Neural progenitor cell (in vitro differentiated cells): ENCODE data around the gene JUND. TPM values are rescaled to one million over a fixed set of nuclear protein-coding genes. Genes with fewer than 3 reads are reported as not detected.
A peak's percentile ranks its signal among the peaks of the same experiment; 100 is the strongest.

Source experiments
- DNase-seq: peaks from one replicate; pipeline ENCODE4 v3.0.0-alpha.2; 2016; ENCODE audit warnings: low spot score
- H2AFZ ChIP-seq: fragments of 200-600 bp; sonication (generic); replicated peaks from 2 replicates; pipeline ENCODE4 v1.6.1; 2016; ENCODE audit warnings: antibody characterized with exemption
- H3F3A ChIP-seq: fragments of 200-600 bp; sonication (generic); 2 replicates; pipeline ENCODE4 v1.6.1; 2016; ENCODE audit warnings: antibody characterized with exemption, low read depth
- H3K27ac ChIP-seq: fragments of 200-600 bp; sonication (generic); 2 replicates; pipeline ENCODE4 v1.5.1; 2016; ENCODE audit warnings: mild to moderate bottlenecking
- H3K27me3 ChIP-seq: fragments of 200-600 bp; sonication (generic); 2 replicates; pipeline ENCODE4 v1.6.1; 2016; ENCODE audit warnings: mild to moderate bottlenecking, moderate library complexity
- H3K36me3 ChIP-seq: fragments of 200-600 bp; sonication (generic); 2 replicates; pipeline ENCODE4 v1.5.1; 2016
- H3K4me1 ChIP-seq: fragments of 200-600 bp; sonication (generic); 2 replicates; pipeline ENCODE4 v1.6.1; 2016; ENCODE audit warnings: mixed run types
- H3K4me2 ChIP-seq: fragments of 200-600 bp; sonication (generic); 2 replicates; pipeline ENCODE4 v1.6.1; 2016
- H3K4me3 ChIP-seq: fragments of 200-600 bp; sonication (generic); 2 replicates; pipeline ENCODE4 v1.5.1; 2016
- H3K79me2 ChIP-seq: fragments of 200-600 bp; sonication (generic); 2 replicates; pipeline ENCODE4 v1.6.1; 2016; ENCODE audit warnings: low read depth
- H3K9ac ChIP-seq: fragments of 200-600 bp; sonication (generic); 2 replicates; pipeline ENCODE4 v1.6.1; 2016
- H3K9me3 ChIP-seq: fragments of 200-600 bp; sonication (generic); 2 replicates; pipeline ENCODE4 v1.5.1; 2016; ENCODE audit warnings: low read depth
- H4K20me1 ChIP-seq: fragments of 200-600 bp; sonication (generic); 2 replicates; pipeline ENCODE4 v1.6.1; 2016; ENCODE audit warnings: low read depth
- H3K27ac Mint-ChIP-seq: 3 replicates; pipeline ENCODE4 v1.8.0; 2021; ENCODE audit warnings: mixed read lengths
- H3K27me3 Mint-ChIP-seq: 2 replicates; pipeline ENCODE4 v1.8.0; 2022; ENCODE audit warnings: low read depth, mild to moderate bottlenecking, inconsistent platforms, moderate library complexity, mixed read lengths; ENCODE audit not compliant: insufficient read depth
- H3K36me3 Mint-ChIP-seq: 3 replicates; pipeline ENCODE4 v1.8.0; 2021; ENCODE audit warnings: mixed read lengths
- H3K4me1 Mint-ChIP-seq: 3 replicates; pipeline ENCODE4 v1.8.0; 2021; ENCODE audit warnings: mixed read lengths
- H3K4me3 Mint-ChIP-seq: 3 replicates; pipeline ENCODE4 v1.8.0; 2021; ENCODE audit warnings: mild to moderate bottlenecking, moderate library complexity, mixed read lengths
- H3K9me3 Mint-ChIP-seq: 3 replicates; pipeline ENCODE4 v1.8.0; 2020; ENCODE audit warnings: mixed read lengths
- EZH2 ChIP-seq: fragments of 200-600 bp; sonication (generic); IDR thresholded peaks from 2 replicates; pipeline ENCODE4 v1.6.1; 2017; ENCODE audit warnings: antibody characterized with exemption, mild to moderate bottlenecking, moderate library complexity
- EZH2phosphoT487 ChIP-seq: fragments of 200-600 bp; sonication (generic); IDR thresholded peaks from 2 replicates; pipeline ENCODE4 v1.6.1; 2017; ENCODE audit warnings: antibody characterized with exemption
- total RNA-seq: library from RNA; depleted of rRNA; stranded (reverse); fragments of >200 nt; gene quantifications from 2 replicates; pipeline ENCODE4 v1.2.3, GENCODE V29; 2015; ENCODE audit warnings: low replicate concordance
- TF ChIP-seq, protein P1 (sequence below): fragments of 200-600 bp; sonication (generic); IDR thresholded peaks from 2 replicates; pipeline ENCODE4 v1.5.1; 2017; ENCODE audit warnings: antibody characterized with exemption, mild to moderate bottlenecking

Gene JUND
- total RNA-seq, 1 donor from 2014 or later, result 51.7 TPM

DNA sequence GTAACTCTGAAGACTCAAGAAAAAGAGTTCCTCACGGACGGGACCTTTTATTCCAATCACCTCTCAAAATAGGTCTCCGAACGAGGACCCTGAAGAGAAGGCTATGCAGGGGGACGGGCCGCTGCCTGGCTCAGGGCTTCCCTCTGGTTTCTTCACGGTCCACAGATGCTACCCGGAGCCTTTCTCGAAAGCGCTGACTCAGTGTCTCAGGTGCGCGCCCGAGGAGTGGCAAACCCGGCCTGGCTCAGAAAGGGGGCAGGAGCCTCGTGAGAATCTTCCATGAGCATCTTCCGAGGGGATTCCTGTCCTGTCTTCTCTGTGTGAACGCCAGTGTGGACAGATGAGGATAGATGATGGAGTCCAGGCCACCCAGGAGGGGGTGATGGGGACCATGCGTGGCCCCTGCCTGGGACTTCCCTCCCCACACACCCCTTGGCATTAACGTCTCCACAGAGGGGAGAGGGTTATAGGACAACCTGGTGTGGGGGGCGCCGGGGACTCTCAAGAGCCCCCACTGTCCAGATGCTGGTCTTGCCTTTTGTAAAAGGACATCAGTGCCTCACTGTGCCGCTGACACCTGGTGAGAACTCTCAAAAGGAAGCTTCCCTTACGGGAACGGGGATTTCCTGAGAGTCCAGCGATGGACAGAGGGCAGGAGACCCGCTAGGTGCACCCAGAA, 24.9 kb upstream of the JUND start:
- peak overlapping the region; percentile 6 for H3K27ac ChIP-seq

DNA sequence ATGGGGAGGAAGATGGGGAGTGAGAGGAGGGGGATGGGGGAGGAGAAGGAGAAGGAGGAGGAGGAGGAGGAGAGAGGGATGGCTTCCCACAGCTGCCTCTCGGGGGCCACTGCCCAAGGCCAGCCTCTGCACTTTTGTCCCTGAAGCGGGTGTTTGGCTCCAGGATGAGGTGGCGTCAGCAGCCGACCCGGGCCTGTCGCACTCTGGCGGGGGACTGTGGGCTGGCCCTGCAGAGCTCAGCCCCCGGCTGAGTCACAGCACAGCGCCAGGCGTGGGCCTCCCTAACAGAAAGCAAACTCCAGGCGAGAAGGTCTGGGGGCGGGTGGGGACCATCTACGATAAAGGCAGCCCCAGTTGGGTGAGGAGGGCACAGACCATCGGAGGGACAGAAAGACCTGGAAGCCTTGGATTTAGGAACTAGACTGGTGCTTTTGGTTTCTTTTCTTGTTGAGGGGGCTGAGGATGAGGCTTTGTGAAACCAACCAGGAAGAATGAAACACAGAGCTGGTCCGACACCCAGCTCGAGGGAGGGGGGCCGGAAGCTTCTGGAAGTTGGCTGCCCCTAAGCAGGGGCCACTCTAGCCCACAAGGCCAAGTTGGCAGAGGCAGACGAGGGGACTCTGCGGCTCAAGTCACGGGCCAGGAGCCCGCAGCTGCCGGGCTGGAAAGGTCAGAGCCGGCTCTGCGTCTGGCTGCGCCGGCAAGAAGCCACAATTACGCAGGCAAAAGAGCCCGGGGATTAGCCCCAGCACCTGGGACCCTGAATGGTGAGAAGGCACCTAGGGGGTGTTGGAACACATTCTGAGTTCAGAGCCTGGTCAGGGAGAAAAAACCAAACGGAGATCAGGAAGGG, 23.3 kb upstream of the JUND start:
- Histone ChIP-seq H3K36me3 (no peaks in the 10 kb centered on the region), H3F3A (peaks cover 47% of the 10 kb centered on the region), H3K79me2 (no peaks in the 10 kb centered on the region), H4K20me1 (peaks cover 13% of the 10 kb centered on the region), H3K27me3 (no peaks in the 10 kb centered on the region), H3K4me3 (peak overlapping the region; percentile 24), H3K27ac (peak overlapping the region; percentile 59), H3K9ac (no peak overlapping the region), H2AFZ (no peak overlapping the region), H3K9me3 (no peaks in the 10 kb centered on the region), H3K4me1 (peaks cover 21% of the 10 kb centered on the region), H3K4me2 (peak overlapping the region; percentile 72)
- H3K36me3 Mint-ChIP-seq, result peaks cover 8% of the 10 kb centered on the region
- peak; percentile 76 for DNase-seq
- H3K9me3 Mint-ChIP-seq, result no peaks in the 10 kb centered on the region
- TF ChIP-seq, protein P1, sequence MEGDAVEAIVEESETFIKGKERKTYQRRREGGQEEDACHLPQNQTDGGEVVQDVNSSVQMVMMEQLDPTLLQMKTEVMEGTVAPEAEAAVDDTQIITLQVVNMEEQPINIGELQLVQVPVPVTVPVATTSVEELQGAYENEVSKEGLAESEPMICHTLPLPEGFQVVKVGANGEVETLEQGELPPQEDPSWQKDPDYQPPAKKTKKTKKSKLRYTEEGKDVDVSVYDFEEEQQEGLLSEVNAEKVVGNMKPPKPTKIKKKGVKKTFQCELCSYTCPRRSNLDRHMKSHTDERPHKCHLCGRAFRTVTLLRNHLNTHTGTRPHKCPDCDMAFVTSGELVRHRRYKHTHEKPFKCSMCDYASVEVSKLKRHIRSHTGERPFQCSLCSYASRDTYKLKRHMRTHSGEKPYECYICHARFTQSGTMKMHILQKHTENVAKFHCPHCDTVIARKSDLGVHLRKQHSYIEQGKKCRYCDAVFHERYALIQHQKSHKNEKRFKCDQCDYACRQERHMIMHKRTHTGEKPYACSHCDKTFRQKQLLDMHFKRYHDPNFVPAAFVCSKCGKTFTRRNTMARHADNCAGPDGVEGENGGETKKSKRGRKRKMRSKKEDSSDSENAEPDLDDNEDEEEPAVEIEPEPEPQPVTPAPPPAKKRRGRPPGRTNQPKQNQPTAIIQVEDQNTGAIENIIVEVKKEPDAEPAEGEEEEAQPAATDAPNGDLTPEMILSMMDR, result no peak
- TF ChIP-seq EZH2phosphoT487, result no peak
- no peak for TF ChIP-seq EZH2
- peak overlapping the region; percentile 81 for H3K4me3 Mint-ChIP-seq
- H3K27ac Mint-ChIP-seq, result peak overlapping the region; percentile 99
- peaks cover 2% of the 10 kb centered on the region for H3K27me3 Mint-ChIP-seq
- peaks cover 28% of the 10 kb centered on the region for H3K4me1 Mint-ChIP-seq

More for the DNA sequence above, 24.9 kb upstream of the JUND start:
- Mint-ChIP-seq H3K27me3 (no peaks in the 10 kb centered on the region), H3K27ac (no peak overlapping the region), H3K4me1 (peaks cover 28% of the 10 kb centered on the region), H3K36me3 (peaks cover 8% of the 10 kb centered on the region), H3K9me3 (no peaks in the 10 kb centered on the region), H3K4me3 (peak overlapping the region; percentile 64)
- Histone ChIP-seq H2AFZ (no peak overlapping the region), H3K79me2 (no peaks in the 10 kb centered on the region), H4K20me1 (peaks cover 21% of the 10 kb centered on the region), H3F3A (peaks cover 46% of the 10 kb centered on the region), H3K36me3 (no peaks in the 10 kb centered on the region), H3K4me1 (peaks cover 21% of the 10 kb centered on the region), H3K9ac (no peak overlapping the region), H3K4me3 (no peak overlapping the region), H3K27me3 (no peaks in the 10 kb centered on the region), H3K9me3 (no peaks in the 10 kb centered on the region), H3K4me2 (no peak overlapping the region)
- TF ChIP-seq EZH2phosphoT487 (no peak), EZH2 (no peak)
- TF ChIP-seq, protein P1, result no peak
- DNase-seq, result no peak

DNA sequence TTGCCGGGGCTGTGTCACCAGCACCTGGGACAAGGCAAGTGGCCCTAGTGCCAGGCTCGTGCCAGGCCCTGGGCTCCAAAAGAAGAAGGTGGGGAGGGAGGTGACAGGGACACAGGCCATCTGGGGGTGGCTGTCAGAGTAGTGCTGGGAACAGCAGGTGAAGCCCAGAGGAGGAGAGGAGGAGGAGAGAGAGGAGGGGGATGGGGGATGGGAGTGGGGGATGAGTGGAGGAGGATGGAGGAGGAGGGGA, 22.7 kb upstream of the JUND start:
- H3K36me3 Mint-ChIP-seq, result peaks cover 8% of the 10 kb centered on the region
- peaks cover 4% of the 10 kb centered on the region for H3K27me3 Mint-ChIP-seq
- H3K4me1 Mint-ChIP-seq, result peaks cover 28% of the 10 kb centered on the region
- no peak for DNase-seq
- Histone ChIP-seq H3K27me3 (no peaks in the 10 kb centered on the region), H3F3A (peaks cover 47% of the 10 kb centered on the region), H2AFZ (no peak overlapping the region), H3K36me3 (no peaks in the 10 kb centered on the region), H3K4me1 (peaks cover 21% of the 10 kb centered on the region), H3K79me2 (no peaks in the 10 kb centered on the region), H4K20me1 (peaks cover 13% of the 10 kb centered on the region), H3K9ac (no peak overlapping the region), H3K27ac (no peak overlapping the region), H3K9me3 (no peaks in the 10 kb centered on the region), H3K4me3 (peak overlapping the region; percentile 24), H3K4me2 (peak overlapping the region; percentile 72)
- no peak for TF ChIP-seq EZH2phosphoT487
- no peaks in the 10 kb centered on the region for H3K9me3 Mint-ChIP-seq
- H3K4me3 Mint-ChIP-seq, result peak overlapping the region; percentile 77
- H3K27ac Mint-ChIP-seq, result peak overlapping the region; percentile 87

DNA sequence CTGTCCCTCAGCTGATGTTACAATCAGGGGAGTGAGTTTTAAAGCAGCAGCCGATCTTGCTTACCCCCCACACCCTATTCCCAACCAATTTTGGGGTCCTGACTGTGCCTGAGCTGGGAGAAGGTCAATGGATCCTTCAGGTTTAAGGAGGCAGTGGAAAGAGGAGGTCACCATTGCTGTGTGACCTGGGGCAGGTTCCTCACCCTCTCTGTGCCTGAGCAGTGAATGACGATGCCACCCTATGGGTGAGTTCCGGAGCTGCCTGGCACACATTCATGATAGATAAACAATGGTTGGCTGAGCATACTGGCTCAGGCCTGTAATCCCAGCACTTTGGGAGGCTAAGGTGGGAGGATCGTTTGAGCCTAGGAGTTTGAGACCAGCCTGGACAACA, 20.3 kb upstream of the JUND start:
- H3F3A ChIP-seq, result peaks cover 38% of the 10 kb centered on the region
- H3K4me3 Mint-ChIP-seq, result peak overlapping the region; percentile 21
- peaks cover 6% of the 10 kb centered on the region for H3K27me3 Mint-ChIP-seq
- no peak for TF ChIP-seq EZH2
- no peak overlapping the region for H3K27ac Mint-ChIP-seq
- H3K27me3 ChIP-seq, result no peaks in the 10 kb centered on the region
- no peak overlapping the region for H3K4me3 ChIP-seq
- H2AFZ ChIP-seq, result no peak overlapping the region
- peaks cover 13% of the 10 kb centered on the region for H4K20me1 ChIP-seq
- H3K27ac ChIP-seq, result no peak overlapping the region
- H3K4me1 Mint-ChIP-seq, result peaks cover 31% of the 10 kb centered on the region
- H3K36me3 Mint-ChIP-seq, result peaks cover 1% of the 10 kb centered on the region
- H3K9ac ChIP-seq, result no peak overlapping the region
- no peak overlapping the region for H3K4me2 ChIP-seq
- H3K79me2 ChIP-seq, result no peaks in the 10 kb centered on the region
- H3K4me1 ChIP-seq, result peaks cover 21% of the 10 kb centered on the region
- no peak for DNase-seq
- no peaks in the 10 kb centered on the region for H3K9me3 ChIP-seq
- no peaks in the 10 kb centered on the region for H3K9me3 Mint-ChIP-seq
- no peaks in the 10 kb centered on the region for H3K36me3 ChIP-seq
